ENCODE results near the gene CADM1.

- TF ChIP-seq CTCF (IDR thresholded peaks at IDR 0.05; ENCODE audit: poor library complexity) (no peak), EZH2phosphoT487 (IDR thresholded peaks at IDR 0.05; ENCODE audit: low read depth, severe bottlenecking, unreplicated experiment) (no peak), EZH2 (IDR thresholded peaks at IDR 0.05; ENCODE audit: borderline replicate concordance) (no peak)
Measured at GRCh38 chr11:115154355-115154736, 349.9 kb downstream of the CADM1 start.
